Peyer's patch (tissue), 4 donors: ENCODE measurements around the gene ZNF566.

Experiments
- POLR2A ChIP-seq, 2 donors: fragments of 450-650 bp; IDR thresholded peaks; one replicate each; pipeline ENCODE4 v1.5.1; 2017; ENCODE audit warnings: antibody characterized with exemption in 2 of 2, mild to moderate bottlenecking in 2 of 2, moderate library complexity in 2 of 2
- TF ChIP-seq, protein P1 (sequence below), 6 experiments: fragments of 450-650 bp in 4 of 6; fragments of 200-600 bp in 2 of 6; sonication (generic) in 1 of 6; IDR thresholded peaks; one replicate each; pipeline ENCODE4 v1.5.1; 2017 to 2019; ENCODE audit warnings: antibody characterized with exemption in 6 of 6, mild to moderate bottlenecking in 3 of 6, moderate library complexity in 1 of 6

DNA sequence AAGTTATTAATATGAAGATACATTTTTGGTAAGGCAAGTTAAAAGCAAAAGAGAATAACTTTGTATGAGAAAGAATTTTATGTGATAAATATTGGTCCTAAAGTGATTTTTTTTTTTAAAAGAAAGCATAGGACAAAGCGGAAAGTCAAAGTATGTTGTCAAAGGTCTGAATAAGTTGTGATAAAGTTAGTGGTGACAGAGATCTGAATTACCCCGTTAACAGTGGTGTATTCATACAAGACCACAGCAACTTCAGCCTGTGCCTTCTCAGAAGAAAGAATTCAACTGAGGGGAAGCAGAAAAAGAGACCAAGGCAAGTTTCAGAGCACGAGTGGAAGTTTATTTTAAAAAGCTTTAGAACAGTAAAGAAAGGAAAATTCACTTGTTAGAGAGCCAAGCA is 19.0 kb upstream of the ZNF566 start:
- TF ChIP-seq, protein P1, sequence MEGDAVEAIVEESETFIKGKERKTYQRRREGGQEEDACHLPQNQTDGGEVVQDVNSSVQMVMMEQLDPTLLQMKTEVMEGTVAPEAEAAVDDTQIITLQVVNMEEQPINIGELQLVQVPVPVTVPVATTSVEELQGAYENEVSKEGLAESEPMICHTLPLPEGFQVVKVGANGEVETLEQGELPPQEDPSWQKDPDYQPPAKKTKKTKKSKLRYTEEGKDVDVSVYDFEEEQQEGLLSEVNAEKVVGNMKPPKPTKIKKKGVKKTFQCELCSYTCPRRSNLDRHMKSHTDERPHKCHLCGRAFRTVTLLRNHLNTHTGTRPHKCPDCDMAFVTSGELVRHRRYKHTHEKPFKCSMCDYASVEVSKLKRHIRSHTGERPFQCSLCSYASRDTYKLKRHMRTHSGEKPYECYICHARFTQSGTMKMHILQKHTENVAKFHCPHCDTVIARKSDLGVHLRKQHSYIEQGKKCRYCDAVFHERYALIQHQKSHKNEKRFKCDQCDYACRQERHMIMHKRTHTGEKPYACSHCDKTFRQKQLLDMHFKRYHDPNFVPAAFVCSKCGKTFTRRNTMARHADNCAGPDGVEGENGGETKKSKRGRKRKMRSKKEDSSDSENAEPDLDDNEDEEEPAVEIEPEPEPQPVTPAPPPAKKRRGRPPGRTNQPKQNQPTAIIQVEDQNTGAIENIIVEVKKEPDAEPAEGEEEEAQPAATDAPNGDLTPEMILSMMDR (IDR thresholded peaks at IDR 0.05): no peak
- TF ChIP-seq POLR2A (IDR thresholded peaks at IDR 0.05): no peak
